Medulla oblongata (tissue), 1 donor: ENCODE results near the gene CNIH4.
"Not testable (repeated sequence)": the region's sequence is repeated elsewhere in the genome, so short reads cannot be mapped to it uniquely, and the experiment has no call there.

Experiments used
- DNase-seq: peaks from one replicate; pipeline ENCODE4 v3.0.0-alpha.2; 2015; ENCODE audit errors: extremely low spot score

CNIH4 gene

GRCh38 chr1:224356685-224357625 is at the start of gene CNIH4:
Gene CNIH4 (plus strand): TSS chr1:224356879. CDS start chr1:224356925, 46 bp downstream.
- DNase-seq, result peak; percentile 98

DNA sequence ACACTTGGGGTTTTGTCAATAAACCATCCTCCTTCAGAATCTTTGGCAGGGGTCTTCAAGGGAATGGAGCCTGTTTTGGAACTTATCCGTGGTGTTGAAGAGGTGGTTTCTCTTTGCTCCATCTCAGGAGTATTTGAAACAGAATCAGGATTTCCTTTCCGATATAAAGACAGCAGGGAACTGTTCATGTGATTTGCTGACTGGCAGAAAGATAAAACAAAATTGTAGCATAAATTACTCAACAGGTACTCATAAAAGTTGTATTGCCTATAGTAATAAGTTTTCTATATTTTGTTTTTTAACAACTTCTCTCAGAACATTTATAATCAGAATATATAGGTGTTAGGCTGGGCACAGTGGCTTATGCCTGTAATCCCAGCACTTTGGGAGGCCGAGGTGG is 48.6 kb upstream of the CNIH4 start:
- no peak for DNase-seq

GRCh38 chr1:224311503-224311902 is 45.2 kb upstream of the CNIH4 start:
- DNase-seq, result not testable (repeated sequence)

DNA sequence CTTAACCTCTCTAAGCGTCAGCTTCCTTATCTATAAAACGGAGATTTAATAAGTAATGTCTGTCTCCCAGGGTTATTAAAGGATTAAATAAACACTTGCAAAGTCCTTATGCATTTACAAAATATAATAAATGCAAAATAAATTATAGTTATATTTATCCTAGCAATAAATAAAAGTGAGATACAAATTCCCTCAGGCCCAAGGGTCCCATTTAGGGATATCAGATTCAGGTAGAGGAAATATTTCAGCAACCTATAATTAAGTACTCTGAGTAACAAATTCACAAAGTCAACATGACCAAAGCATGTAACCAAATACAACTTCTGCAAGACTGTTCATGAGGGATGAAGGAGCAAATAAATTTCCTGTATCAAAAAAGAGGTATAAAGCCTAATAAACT is 44.7 kb upstream of the CNIH4 start:
- no peak for DNase-seq

GRCh38 chr1:224317383-224318045 is 39.2 kb upstream of the CNIH4 start:
- no peak for DNase-seq

DNA sequence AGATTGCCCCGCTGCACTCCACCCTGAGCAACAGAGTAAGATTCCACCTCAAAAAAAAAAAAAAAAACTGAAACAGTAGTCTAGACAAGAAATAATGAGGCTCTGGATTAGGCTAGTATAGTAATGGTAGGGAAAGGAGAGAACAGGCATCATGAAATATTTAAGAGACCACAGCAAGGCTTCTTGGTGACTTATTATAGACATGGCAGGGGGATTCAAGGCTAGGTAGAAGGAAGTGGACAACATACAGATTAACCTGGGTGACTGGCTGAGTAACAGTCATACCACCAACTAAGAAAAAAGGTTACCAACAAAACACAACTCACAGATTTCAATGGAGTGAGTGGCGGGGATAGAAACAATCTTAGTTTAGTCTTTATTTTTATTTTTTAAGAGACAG is 35.0 kb upstream of the CNIH4 start:
- DNase-seq, result no peak

- DNase-seq, result no peak
Measured at GRCh38 chr1:224325959-224326358, 30.7 kb upstream of the CNIH4 start.

- no peak for DNase-seq
Measured at GRCh38 chr1:224328644-224329043, 28.0 kb upstream of the CNIH4 start.

GRCh38 chr1:224329484-224329841 is 27.2 kb upstream of the CNIH4 start:
- DNase-seq, result no peak

- DNase-seq, result peak; percentile 92
Measured at GRCh38 chr1:224329842-224330753, 26.6 kb upstream of the CNIH4 start, which contains the start of gene NVL. Gene NVL (minus strand): TSS chr1:224330172. CDS start chr1:224330127, 45 bp downstream.

DNA sequence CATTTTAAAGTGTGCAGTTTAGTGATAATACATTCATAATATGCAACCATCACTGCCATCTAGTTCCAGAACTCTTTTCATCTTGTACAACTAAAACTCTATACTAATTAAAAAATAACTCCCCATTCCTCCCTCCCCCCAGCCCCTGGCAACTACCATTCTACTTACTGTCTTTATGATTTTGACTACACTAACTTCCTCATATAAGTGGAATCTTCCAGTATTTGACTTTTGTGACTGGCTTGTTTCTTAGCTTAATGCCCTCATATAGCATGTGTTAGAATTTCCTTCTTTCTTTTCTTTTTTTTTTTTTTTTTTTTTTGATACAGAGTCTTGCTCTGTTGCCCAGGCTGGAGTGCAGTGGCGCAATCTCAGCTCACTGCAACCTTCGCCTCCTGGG is 25.4 kb upstream of the CNIH4 start:
- DNase-seq, result no peak

DNA sequence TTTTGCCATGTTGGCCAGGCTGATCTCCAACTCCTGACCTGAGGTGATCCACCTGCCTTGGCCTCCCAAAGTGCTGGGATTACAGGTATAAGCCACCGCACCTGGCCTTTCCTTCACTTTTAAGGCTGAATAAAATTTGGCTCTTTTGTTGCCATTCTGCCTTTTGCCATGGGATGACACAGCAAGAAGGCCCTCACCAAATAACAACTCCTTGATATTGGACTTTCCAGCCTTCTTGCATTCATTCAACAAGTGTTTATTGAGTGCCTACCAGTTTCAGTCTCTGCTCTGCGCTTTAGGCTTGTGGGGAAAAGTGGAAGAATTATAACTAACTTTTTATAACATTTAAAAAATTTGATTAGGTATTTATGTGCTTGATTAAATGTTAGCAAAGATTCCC is 24.9 kb upstream of the CNIH4 start:
- DNase-seq, result no peak

GRCh38 chr1:224333309-224333926 is 23.3 kb upstream of the CNIH4 start:
- peak; percentile 87 for DNase-seq

GRCh38 chr1:224333939-224334786 is 22.5 kb upstream of the CNIH4 start:
- DNase-seq, result no peak

DNA sequence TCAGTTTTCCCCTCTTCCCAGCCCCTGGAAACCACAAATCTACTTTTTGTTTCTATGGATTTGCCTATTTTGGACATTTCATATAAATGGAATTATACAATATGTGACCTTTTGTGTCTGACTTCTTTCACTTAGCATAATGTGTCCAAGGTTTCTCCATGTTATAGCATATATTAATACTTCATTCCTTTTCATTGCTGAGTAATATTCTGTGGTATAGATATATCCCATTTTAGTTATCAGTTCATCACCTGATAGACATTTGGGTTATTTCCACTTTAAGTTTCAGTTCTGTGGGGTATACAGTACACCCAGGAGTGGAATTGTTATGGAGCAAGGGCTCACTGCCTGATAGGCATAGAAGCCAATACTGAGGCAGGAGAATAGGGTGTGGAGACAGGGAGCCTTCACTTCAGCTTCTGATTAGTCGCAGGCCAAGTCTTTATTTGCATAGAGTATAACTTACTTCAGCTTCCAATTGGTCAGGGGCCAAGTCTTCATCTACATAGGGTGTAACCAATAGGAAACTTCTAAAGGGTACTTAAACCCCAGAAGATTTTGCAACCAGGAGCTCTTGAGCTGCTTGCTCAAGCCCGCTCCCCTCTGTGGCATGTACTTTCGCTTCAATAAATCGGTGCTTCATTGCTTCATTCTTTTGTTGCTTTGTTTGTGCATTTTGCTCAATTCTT is 18.4 kb upstream of the CNIH4 start:
- no peak for DNase-seq

DNA sequence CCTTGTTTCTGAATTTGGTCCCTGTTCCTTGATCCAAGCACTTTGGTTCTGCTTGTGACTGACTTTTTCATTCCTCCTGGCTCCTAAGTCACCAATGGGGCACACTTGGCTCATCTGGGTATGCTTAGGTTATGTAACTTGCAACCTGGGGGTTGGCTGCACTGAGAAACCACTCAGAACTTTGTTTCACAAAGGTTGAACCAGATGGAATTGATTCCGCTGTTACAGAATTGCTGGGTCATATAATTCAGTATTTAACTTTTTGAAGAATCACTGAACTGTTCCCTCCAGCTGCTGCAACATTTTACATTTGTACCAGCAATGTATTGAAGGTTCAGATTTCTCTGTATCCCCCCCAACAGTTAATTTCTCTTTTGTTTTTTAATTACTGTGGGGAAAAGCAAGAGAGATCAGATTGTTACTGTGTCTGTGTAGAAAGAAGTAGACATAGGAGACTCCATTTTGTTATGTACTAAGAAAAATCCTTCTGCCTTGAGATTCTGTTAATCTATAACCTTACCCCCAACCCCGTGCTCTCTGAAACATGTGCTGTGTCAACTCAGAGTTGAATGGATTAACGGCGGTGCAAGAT is 17.1 kb upstream of the CNIH4 start:
- no peak for DNase-seq

GRCh38 chr1:224340453-224341384 is 16.0 kb upstream of the CNIH4 start:
- DNase-seq, result not testable (repeated sequence)

DNA sequence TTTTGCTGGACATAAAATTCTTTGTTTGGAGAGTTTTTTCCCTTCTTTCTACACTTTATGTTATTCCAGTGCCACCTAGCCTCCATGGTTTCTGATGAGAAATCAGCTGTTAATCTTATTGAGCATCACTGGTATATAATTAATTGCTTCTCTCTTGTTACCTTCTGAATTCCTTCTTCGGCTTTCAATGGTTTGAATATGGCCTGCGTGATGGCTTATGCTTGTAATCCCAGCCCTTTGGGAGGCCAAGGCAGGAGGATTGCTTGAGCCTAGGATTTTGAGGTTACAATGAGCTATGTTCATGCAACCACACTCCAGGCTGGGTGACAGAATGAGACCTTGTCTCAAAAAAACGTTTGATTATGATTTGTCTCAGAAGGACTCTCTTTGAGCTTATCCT is 13.0 kb upstream of the CNIH4 start:
- no peak for DNase-seq
